GM12878 (cell line): ENCODE results near the gene PRPSAP1. TPM values are rescaled to one million over a fixed set of nuclear protein-coding genes. Genes with fewer than 3 reads are reported as not detected.

Experiments
- polyA plus RNA-seq, 11 experiments: library from polyadenylated mRNA; depleted of rRNA in 4 of 11; unstranded in 6 of 11; stranded (reverse) in 5 of 11; fragments of >200 nt; fragmentation: Nextera tagmentation in 4 of 11; fragmentation: Illumina TruSeq in 1 of 11; extraction: Ambion mirVana in 4 of 11; extraction: Trizol in 1 of 11; gene quantifications; 1 replicate in 1 of 11; 2 replicates in 10 of 11; pipeline versions ENCODE4 v1.2.1 to v1.2.3, GENCODE V29; 2011 to 2016; ENCODE audit warnings: inconsistent platforms in 2 of 11, missing spikeins in 2 of 11, low read depth in 1 of 11
- small RNA-seq: library from RNA; depleted of rRNA; stranded (forward); fragments of <200 nt; gene quantifications from one replicate; pipeline ENCODE3, GENCODE V24; 2014
- total RNA-seq, 4 experiments: library from RNA; depleted of rRNA in 3 of 4; stranded (reverse); fragments of >200 nt in 3 of 4; fragmentation: Illumina TruSeq in 1 of 4; extraction: Trizol in 1 of 4; gene quantifications; 2 replicates each; pipeline versions ENCODE4 v1.2.1 to v1.2.3, GENCODE V29; 2013 to 2021

The PRPSAP1 gene
- total and polyA plus RNA-seq, 10 of the 15 experiments (the other 5 are each of a cell fraction or from before 2014, with no cell fraction given), result 15.8 to 84.2 (median 44.2) TPM

Small RNA genes lying within 50 kb of the gene (small RNA-seq; reads per million reads assigned to genes)
- not detected for gene RF00019
- gene RNU6-24P, result not detected

Other genes with a start within 250 kb of the PRPSAP1 start
Only the 7 nearest of the 11 such genes appear.
- gene RNF157, start 113.4 kb downstream of the PRPSAP1 start, total RNA-seq (2014; rRNA removed), result 9.7 and 10.4 TPM in 2 replicates
- 10.4 and 11.8 TPM in 2 replicates for gene RNF157, start 113.4 kb downstream of the PRPSAP1 start, total RNA-seq (2014; rRNA removed; fragmentation: Illumina TruSeq; extraction: Trizol)
- gene RNF157, start 113.4 kb downstream of the PRPSAP1 start, total RNA-seq (2021), result 14.8 and 17.9 TPM in 2 replicates
- 6.0 and 7.3 TPM in 2 replicates for gene RNF157, start 113.4 kb downstream of the PRPSAP1 start, polyA plus RNA-seq (2011; rRNA removed)
- gene RNF157, start 113.4 kb downstream of the PRPSAP1 start, polyA plus RNA-seq (2014; fragmentation: Illumina TruSeq; extraction: Trizol), result 14.1 and 15.9 TPM in 2 replicates
- 1 to 10 TPM; 5.2 to 9.5 TPM for gene RNF157, start 113.4 kb downstream of the PRPSAP1 start, polyA plus RNA-seq (2014; fragmentation: Nextera tagmentation; extraction: Ambion mirVana)
- gene RNF157, start 113.4 kb downstream of the PRPSAP1 start, polyA plus RNA-seq (2014; rRNA removed), result 12.1 and 12.3 TPM in 2 replicates
- 1 to 10 TPM; 1.4 to 3.4 TPM for gene RNF157, start 113.4 kb downstream of the PRPSAP1 start, polyA plus RNA-seq (2016; fragmentation: Nextera tagmentation; extraction: Ambion mirVana)
- gene UBALD2, start 88.6 kb downstream of the PRPSAP1 start, total RNA-seq (2014; rRNA removed), result 54.7 and 63.4 TPM in 2 replicates
- gene UBALD2, start 88.6 kb downstream of the PRPSAP1 start, total RNA-seq (2014; rRNA removed; fragmentation: Illumina TruSeq; extraction: Trizol), result 12.3 and 17.1 TPM in 2 replicates
- 130 and 132 TPM in 2 replicates for gene UBALD2, start 88.6 kb downstream of the PRPSAP1 start, total RNA-seq (2021)
- 50.3 and 165 TPM in 2 replicates for gene UBALD2, start 88.6 kb downstream of the PRPSAP1 start, polyA plus RNA-seq (2011; rRNA removed)
- 12.1 and 24.0 TPM in 2 replicates for gene UBALD2, start 88.6 kb downstream of the PRPSAP1 start, polyA plus RNA-seq (2014; fragmentation: Illumina TruSeq; extraction: Trizol)
- 10 to 100 TPM in 1 of 2 experiments, 1 to 10 TPM in 1; 4.4 to 16.4 TPM for gene UBALD2, start 88.6 kb downstream of the PRPSAP1 start, polyA plus RNA-seq (2014; fragmentation: Nextera tagmentation; extraction: Ambion mirVana)
- 66.4 and 81.1 TPM in 2 replicates for gene UBALD2, start 88.6 kb downstream of the PRPSAP1 start, polyA plus RNA-seq (2014; rRNA removed)
- 1 to 10 TPM; 2.8 TPM for gene UBALD2, start 88.6 kb downstream of the PRPSAP1 start, polyA plus RNA-seq (2016; fragmentation: Nextera tagmentation; extraction: Ambion mirVana)
- 0.23 and 0.27 TPM in 2 replicates for gene QRICH2, start 45.6 kb downstream of the PRPSAP1 start, total RNA-seq (2014; rRNA removed)
- gene QRICH2, start 45.6 kb downstream of the PRPSAP1 start, total RNA-seq (2014; rRNA removed; fragmentation: Illumina TruSeq; extraction: Trizol), result 0.18 and 0.27 TPM in 2 replicates
- gene QRICH2, start 45.6 kb downstream of the PRPSAP1 start, total RNA-seq (2021), result 0.35 and 0.72 TPM in 2 replicates
- gene QRICH2, start 45.6 kb downstream of the PRPSAP1 start, polyA plus RNA-seq (2011; rRNA removed), result 0.07 and 0.15 TPM in 2 replicates
- gene QRICH2, start 45.6 kb downstream of the PRPSAP1 start, polyA plus RNA-seq (2014; fragmentation: Illumina TruSeq; extraction: Trizol), result 0.12 TPM in 1 of 2 replicates, not detected in the other
- under 1 TPM; 0.04 to 0.05 TPM for gene QRICH2, start 45.6 kb downstream of the PRPSAP1 start, polyA plus RNA-seq (2014; fragmentation: Nextera tagmentation; extraction: Ambion mirVana)
- gene QRICH2, start 45.6 kb downstream of the PRPSAP1 start, polyA plus RNA-seq (2014; rRNA removed), result 0.44 and 0.58 TPM in 2 replicates
- under 1 TPM; 0.51 to 0.54 TPM for gene QRICH2, start 45.6 kb downstream of the PRPSAP1 start, polyA plus RNA-seq (2016; fragmentation: Nextera tagmentation; extraction: Ambion mirVana)
- gene SPHK1, start 30.7 kb upstream of the PRPSAP1 start, total RNA-seq (2014; rRNA removed), result 1.1 and 2.0 TPM in 2 replicates
- 0.23 and 0.31 TPM in 2 replicates for gene SPHK1, start 30.7 kb upstream of the PRPSAP1 start, total RNA-seq (2014; rRNA removed; fragmentation: Illumina TruSeq; extraction: Trizol)
- 0.77 and 1.3 TPM in 2 replicates for gene SPHK1, start 30.7 kb upstream of the PRPSAP1 start, total RNA-seq (2021)
- 0.30 and 0.31 TPM in 2 replicates for gene SPHK1, start 30.7 kb upstream of the PRPSAP1 start, polyA plus RNA-seq (2011; rRNA removed)
- gene SPHK1, start 30.7 kb upstream of the PRPSAP1 start, polyA plus RNA-seq (2014; fragmentation: Illumina TruSeq; extraction: Trizol), result 0.09 TPM in 1 of 2 replicates, not detected in the other
- not detected for gene SPHK1, start 30.7 kb upstream of the PRPSAP1 start, polyA plus RNA-seq (2014; fragmentation: Nextera tagmentation; extraction: Ambion mirVana)
- 0.80 and 0.94 TPM in 2 replicates for gene SPHK1, start 30.7 kb upstream of the PRPSAP1 start, polyA plus RNA-seq (2014; rRNA removed)
- under 1 TPM; 0.29 to 0.40 TPM for gene SPHK1, start 30.7 kb upstream of the PRPSAP1 start, polyA plus RNA-seq (2016; fragmentation: Nextera tagmentation; extraction: Ambion mirVana)
- 13.4 and 17.8 TPM in 2 replicates for gene UBE2O, start 99.2 kb upstream of the PRPSAP1 start, total RNA-seq (2014; rRNA removed)
- gene UBE2O, start 99.2 kb upstream of the PRPSAP1 start, total RNA-seq (2014; rRNA removed; fragmentation: Illumina TruSeq; extraction: Trizol), result 10.3 and 12.4 TPM in 2 replicates
- gene UBE2O, start 99.2 kb upstream of the PRPSAP1 start, total RNA-seq (2021), result 35.2 and 39.0 TPM in 2 replicates
- gene UBE2O, start 99.2 kb upstream of the PRPSAP1 start, polyA plus RNA-seq (2011; rRNA removed), result 5.7 and 11.1 TPM in 2 replicates
- gene UBE2O, start 99.2 kb upstream of the PRPSAP1 start, polyA plus RNA-seq (2014; fragmentation: Illumina TruSeq; extraction: Trizol), result 10.1 and 18.1 TPM in 2 replicates
- 1 to 10 TPM; 2.1 to 3.0 TPM for gene UBE2O, start 99.2 kb upstream of the PRPSAP1 start, polyA plus RNA-seq (2014; fragmentation: Nextera tagmentation; extraction: Ambion mirVana)
- gene UBE2O, start 99.2 kb upstream of the PRPSAP1 start, polyA plus RNA-seq (2014; rRNA removed), result 14.5 and 21.7 TPM in 2 replicates
- 10 to 100 TPM; 13.7 to 15.5 TPM for gene UBE2O, start 99.2 kb upstream of the PRPSAP1 start, polyA plus RNA-seq (2016; fragmentation: Nextera tagmentation; extraction: Ambion mirVana)
- not detected in 2 replicates for gene AANAT, start 113.7 kb upstream of the PRPSAP1 start, total RNA-seq (2014; rRNA removed)
- gene AANAT, start 113.7 kb upstream of the PRPSAP1 start, total RNA-seq (2014; rRNA removed; fragmentation: Illumina TruSeq; extraction: Trizol), result not detected in 2 replicates
- gene AANAT, start 113.7 kb upstream of the PRPSAP1 start, total RNA-seq (2021), result 0.23 TPM in 1 of 2 replicates, not detected in the other
- gene AANAT, start 113.7 kb upstream of the PRPSAP1 start, polyA plus RNA-seq (2011; rRNA removed), result not detected in 2 replicates
- not detected in 2 replicates for gene AANAT, start 113.7 kb upstream of the PRPSAP1 start, polyA plus RNA-seq (2014; fragmentation: Illumina TruSeq; extraction: Trizol)
- gene AANAT, start 113.7 kb upstream of the PRPSAP1 start, polyA plus RNA-seq (2014; fragmentation: Nextera tagmentation; extraction: Ambion mirVana), result not detected
- not detected in 2 replicates for gene AANAT, start 113.7 kb upstream of the PRPSAP1 start, polyA plus RNA-seq (2014; rRNA removed)
- gene AANAT, start 113.7 kb upstream of the PRPSAP1 start, polyA plus RNA-seq (2016; fragmentation: Nextera tagmentation; extraction: Ambion mirVana), result not detected
- gene RHBDF2, start 147.5 kb upstream of the PRPSAP1 start, total RNA-seq (2014; rRNA removed), result 22.5 and 31.1 TPM in 2 replicates
- gene RHBDF2, start 147.5 kb upstream of the PRPSAP1 start, total RNA-seq (2014; rRNA removed; fragmentation: Illumina TruSeq; extraction: Trizol), result 10.9 and 12.2 TPM in 2 replicates
- gene RHBDF2, start 147.5 kb upstream of the PRPSAP1 start, total RNA-seq (2021), result 30.5 and 43.0 TPM in 2 replicates
- gene RHBDF2, start 147.5 kb upstream of the PRPSAP1 start, polyA plus RNA-seq (2011; rRNA removed), result 2.0 and 6.5 TPM in 2 replicates
- 3.7 and 12.9 TPM in 2 replicates for gene RHBDF2, start 147.5 kb upstream of the PRPSAP1 start, polyA plus RNA-seq (2014; fragmentation: Illumina TruSeq; extraction: Trizol)
- gene RHBDF2, start 147.5 kb upstream of the PRPSAP1 start, polyA plus RNA-seq (2014; fragmentation: Nextera tagmentation; extraction: Ambion mirVana), result 1 to 10 TPM in 1 of 2 experiments, under 1 TPM in 1; 0.97 to 1.1 TPM
- gene RHBDF2, start 147.5 kb upstream of the PRPSAP1 start, polyA plus RNA-seq (2014; rRNA removed), result 38.3 and 42.4 TPM in 2 replicates
- 10 to 100 TPM; 24.5 to 26.4 TPM for gene RHBDF2, start 147.5 kb upstream of the PRPSAP1 start, polyA plus RNA-seq (2016; fragmentation: Nextera tagmentation; extraction: Ambion mirVana)